ENCODE data around the gene APP.

DNA sequence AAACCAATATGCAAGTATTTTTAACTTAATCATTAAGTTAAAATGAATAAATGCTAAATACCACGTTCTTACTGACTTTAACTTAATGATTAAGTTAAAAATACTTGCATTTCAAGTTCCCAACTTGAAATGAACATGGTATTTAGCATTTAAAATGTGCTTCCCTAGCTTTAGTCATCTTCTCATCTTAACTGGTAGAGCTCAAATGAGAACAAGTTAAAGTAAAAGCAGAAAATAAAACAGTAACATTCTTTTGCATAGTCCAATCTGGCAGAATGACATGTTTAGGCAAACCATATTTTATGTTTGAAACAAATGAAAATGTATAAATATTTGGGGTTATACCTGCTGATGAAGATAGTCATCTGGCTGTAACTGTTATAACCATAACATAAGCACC is 186.0 kb downstream of the APP start:
- TF ChIP-seq, protein P1, sequence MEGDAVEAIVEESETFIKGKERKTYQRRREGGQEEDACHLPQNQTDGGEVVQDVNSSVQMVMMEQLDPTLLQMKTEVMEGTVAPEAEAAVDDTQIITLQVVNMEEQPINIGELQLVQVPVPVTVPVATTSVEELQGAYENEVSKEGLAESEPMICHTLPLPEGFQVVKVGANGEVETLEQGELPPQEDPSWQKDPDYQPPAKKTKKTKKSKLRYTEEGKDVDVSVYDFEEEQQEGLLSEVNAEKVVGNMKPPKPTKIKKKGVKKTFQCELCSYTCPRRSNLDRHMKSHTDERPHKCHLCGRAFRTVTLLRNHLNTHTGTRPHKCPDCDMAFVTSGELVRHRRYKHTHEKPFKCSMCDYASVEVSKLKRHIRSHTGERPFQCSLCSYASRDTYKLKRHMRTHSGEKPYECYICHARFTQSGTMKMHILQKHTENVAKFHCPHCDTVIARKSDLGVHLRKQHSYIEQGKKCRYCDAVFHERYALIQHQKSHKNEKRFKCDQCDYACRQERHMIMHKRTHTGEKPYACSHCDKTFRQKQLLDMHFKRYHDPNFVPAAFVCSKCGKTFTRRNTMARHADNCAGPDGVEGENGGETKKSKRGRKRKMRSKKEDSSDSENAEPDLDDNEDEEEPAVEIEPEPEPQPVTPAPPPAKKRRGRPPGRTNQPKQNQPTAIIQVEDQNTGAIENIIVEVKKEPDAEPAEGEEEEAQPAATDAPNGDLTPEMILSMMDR (IDR thresholded peaks at IDR 0.05 in 2 of 3, conservative IDR thresholded peaks at IDR 0.05 in 1 of 3; ENCODE audit: control insufficient read depth in 2 of 3, extremely low read depth in 1 of 3, insufficient read depth in 1 of 3, low read depth in 3 of 3, low read length in 3 of 3) = no peak
- no peak for TF ChIP-seq GABPA (IDR thresholded peaks at IDR 0.05; ENCODE audit: low read depth)
- TF ChIP-seq CREM (IDR thresholded peaks at IDR 0.05; ENCODE audit: low read depth) = no peak
- TF ChIP-seq BHLHE40 (IDR thresholded peaks at IDR 0.05; ENCODE audit: borderline replicate concordance in 1 of 2, low read depth in 2 of 2, low read length in 1 of 2) = no peak
- TF ChIP-seq POLR2A (IDR thresholded peaks at IDR 0.05; ENCODE audit: low read depth, low read length) = no peak
- TF ChIP-seq, protein P2, sequence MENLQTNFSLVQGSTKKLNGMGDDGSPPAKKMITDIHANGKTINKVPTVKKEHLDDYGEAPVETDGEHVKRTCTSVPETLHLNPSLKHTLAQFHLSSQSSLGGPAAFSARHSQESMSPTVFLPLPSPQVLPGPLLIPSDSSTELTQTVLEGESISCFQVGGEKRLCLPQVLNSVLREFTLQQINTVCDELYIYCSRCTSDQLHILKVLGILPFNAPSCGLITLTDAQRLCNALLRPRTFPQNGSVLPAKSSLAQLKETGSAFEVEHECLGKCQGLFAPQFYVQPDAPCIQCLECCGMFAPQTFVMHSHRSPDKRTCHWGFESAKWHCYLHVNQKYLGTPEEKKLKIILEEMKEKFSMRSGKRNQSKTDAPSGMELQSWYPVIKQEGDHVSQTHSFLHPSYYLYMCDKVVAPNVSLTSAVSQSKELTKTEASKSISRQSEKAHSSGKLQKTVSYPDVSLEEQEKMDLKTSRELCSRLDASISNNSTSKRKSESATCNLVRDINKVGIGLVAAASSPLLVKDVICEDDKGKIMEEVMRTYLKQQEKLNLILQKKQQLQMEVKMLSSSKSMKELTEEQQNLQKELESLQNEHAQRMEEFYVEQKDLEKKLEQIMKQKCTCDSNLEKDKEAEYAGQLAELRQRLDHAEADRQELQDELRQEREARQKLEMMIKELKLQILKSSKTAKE (IDR thresholded peaks at IDR 0.05; ENCODE audit: low read depth, poor library complexity, severe bottlenecking) = no peak
- TF ChIP-seq, protein P3, sequence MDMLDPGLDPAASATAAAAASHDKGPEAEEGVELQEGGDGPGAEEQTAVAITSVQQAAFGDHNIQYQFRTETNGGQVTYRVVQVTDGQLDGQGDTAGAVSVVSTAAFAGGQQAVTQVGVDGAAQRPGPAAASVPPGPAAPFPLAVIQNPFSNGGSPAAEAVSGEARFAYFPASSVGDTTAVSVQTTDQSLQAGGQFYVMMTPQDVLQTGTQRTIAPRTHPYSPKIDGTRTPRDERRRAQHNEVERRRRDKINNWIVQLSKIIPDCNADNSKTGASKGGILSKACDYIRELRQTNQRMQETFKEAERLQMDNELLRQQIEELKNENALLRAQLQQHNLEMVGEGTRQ (IDR thresholded peaks at IDR 0.05; ENCODE audit: borderline replicate concordance, low read depth, low read length) = no peak
- no peak for TF ChIP-seq EP300 (IDR thresholded peaks at IDR 0.05; ENCODE audit: borderline replicate concordance in 1 of 2, control insufficient read depth in 1 of 2, low read depth in 2 of 2, low read length in 2 of 2)
- TF ChIP-seq ETV6 (conservative IDR thresholded peaks at IDR 0.05 in 1 of 2, IDR thresholded peaks at IDR 0.05 in 1 of 2; ENCODE audit: borderline replicate concordance in 1 of 2, low read depth in 1 of 2) = no peak
- no peak for TF ChIP-seq EZH2 (IDR thresholded peaks at IDR 0.05; ENCODE audit: borderline replicate concordance, control insufficient read depth, low read depth, low read length)

Data from GM12878 (cell line).